GM12873 (cell line): ENCODE results near the gene ANKH.

ENCODE experiments used
- TF ChIP-seq, protein P1 (sequence below): IDR thresholded peaks from 2 replicates; pipeline ENCODE4 v1.5.1; 2012; ENCODE audit warnings: low read depth, mild to moderate bottlenecking, moderate library complexity, low read length, control low read depth; ENCODE audit not compliant: insufficient read depth; ENCODE audit errors: missing control alignments

Gene ANKH

DNA sequence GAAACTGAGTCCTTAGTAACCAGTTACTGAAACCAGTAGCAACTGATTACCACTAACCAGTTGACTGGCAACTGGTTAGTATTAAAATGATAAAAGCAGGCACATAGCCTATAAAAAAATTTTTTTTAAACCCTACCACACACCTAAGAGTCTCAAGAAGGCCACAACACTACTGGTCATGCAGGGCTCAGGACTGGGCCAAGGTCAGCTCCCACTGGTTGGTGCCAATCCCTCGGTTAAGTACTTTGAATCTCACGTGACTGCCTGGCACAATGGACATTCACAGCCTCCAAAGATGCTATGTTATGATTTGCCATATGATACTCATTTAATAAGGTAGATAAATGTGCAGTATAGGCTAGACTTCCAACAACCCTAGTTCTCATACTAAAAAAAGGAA is 8.5 kb downstream of the ANKH start:
- TF ChIP-seq, protein P1, sequence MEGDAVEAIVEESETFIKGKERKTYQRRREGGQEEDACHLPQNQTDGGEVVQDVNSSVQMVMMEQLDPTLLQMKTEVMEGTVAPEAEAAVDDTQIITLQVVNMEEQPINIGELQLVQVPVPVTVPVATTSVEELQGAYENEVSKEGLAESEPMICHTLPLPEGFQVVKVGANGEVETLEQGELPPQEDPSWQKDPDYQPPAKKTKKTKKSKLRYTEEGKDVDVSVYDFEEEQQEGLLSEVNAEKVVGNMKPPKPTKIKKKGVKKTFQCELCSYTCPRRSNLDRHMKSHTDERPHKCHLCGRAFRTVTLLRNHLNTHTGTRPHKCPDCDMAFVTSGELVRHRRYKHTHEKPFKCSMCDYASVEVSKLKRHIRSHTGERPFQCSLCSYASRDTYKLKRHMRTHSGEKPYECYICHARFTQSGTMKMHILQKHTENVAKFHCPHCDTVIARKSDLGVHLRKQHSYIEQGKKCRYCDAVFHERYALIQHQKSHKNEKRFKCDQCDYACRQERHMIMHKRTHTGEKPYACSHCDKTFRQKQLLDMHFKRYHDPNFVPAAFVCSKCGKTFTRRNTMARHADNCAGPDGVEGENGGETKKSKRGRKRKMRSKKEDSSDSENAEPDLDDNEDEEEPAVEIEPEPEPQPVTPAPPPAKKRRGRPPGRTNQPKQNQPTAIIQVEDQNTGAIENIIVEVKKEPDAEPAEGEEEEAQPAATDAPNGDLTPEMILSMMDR = no peak

DNA sequence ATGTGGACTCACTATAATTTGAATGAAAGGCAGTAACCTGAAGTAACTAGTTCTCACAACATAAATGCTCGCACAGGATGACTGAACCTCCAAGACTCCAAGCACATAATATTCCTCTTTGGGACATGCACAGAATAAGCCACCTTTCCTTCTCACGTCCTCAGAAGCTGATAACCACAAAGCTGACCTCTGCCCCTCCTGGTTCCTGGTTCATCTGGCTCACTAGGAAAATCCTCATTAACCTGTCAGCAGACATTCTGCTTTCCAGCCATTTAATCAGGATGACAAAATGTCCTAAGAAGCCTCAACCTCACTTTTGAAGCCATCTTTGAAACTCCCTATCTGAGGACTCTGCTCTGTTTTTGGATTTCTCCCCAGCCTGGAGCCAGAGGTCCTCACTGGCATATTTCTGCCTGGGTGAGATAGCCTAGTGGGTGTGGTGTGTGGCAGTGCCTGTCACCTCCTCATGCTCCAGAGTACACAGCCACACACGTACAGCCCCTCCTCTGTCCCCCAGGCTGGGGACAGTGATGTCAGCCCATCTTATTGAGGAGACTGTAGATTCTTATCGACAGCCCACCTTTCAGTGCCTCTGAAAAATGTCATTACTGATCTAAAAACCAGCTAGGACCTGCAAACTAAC is 10.3 kb downstream of the ANKH start:
- TF ChIP-seq, protein P1 = no peak

DNA sequence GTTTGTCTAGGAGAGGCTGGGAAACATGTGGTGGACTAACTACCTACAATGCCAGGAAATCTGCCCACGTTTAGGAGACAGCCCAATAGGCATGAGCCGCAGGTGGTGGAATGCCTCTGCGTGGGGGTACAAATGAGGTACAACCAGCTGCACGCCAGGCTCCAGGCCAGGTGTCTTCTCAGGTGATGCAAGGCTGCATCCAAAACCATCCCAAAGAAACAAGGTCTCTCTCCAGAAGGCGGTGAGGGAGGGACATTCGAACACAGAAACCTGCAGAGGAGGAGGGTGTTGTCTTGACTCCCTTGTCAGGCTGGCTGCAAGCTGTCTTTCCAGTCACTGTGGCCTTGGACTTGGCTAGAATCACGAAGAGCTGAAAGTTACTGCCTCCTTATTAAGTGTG is 11.6 kb downstream of the ANKH start:
- TF ChIP-seq, protein P1 = no peak

DNA sequence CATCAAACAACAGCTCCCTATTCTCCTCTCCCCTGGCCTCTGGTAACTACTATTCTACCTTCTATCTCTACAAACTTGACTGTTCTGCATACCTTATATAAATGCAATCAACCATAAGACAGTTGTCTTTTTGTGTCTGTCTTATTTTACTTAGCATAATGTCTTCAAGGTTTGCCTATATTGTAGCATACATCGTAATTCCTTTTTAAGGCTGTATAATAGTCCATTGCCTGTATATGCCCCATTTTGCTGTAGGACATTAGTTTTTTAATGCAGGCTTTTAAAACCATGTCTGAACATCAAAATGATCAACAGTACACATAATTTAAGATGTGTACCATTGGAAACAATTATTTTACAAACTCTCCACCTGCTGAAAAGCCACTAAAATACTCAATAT is 12.4 kb downstream of the ANKH start:
- TF ChIP-seq, protein P1 = no peak

DNA sequence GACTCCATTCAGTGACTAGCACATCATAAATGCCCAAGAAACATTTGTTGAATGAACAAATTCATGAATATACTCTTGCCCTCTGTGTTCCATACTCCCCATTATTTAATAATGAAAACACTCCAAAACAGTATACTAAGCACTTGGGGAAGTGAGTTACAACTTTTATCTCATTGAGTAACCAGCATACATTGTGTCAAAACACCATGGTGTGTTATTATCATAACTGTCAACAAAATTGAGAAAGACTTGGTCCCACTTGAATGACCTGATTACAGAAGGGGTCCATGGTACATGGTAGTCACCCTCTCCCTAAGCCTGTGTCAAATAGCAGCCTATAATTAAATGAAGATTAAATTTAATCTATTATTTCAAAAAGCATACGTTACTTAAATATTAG is 16.2 kb downstream of the ANKH start:
- TF ChIP-seq, protein P1 = no peak

DNA sequence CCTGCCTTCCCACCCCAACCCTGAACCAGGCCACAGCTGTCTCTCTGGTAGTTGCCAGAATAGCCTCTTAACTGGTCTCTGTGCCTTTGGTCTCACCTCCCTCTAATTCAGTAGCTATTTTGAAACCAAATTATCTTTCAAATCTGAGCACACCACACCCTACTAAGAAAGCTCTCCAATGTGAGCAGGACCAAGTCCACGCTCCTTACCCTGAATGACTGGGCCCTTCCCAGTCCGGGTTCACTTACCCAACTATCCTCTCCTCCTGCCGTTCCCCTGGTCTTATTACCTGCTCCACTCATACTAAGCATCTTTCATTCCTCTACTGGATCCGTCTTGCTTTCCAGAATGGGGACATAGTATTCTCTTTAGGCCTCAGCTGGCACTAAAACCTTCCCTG is 16.8 kb downstream of the ANKH start:
- TF ChIP-seq, protein P1 = no peak

DNA sequence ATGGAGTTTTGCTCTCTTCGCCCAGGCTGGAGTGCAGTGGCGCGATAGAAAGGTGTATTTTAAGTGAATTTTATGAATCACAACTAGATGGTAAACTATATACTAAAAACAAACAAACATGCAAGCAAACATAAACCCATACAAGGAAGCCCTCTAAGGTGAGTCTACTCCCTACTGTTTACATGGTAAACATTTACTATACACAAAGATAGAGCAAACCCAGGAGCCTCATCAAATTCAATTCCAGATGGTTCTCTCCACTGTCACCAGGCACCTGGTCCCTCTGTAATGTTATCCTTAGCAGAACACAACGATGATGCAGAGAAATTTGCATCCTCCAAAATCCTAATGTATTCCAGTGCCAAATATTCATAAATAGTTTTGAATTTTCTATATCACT is 17.9 kb downstream of the ANKH start:
- TF ChIP-seq, protein P1 = no peak

DNA sequence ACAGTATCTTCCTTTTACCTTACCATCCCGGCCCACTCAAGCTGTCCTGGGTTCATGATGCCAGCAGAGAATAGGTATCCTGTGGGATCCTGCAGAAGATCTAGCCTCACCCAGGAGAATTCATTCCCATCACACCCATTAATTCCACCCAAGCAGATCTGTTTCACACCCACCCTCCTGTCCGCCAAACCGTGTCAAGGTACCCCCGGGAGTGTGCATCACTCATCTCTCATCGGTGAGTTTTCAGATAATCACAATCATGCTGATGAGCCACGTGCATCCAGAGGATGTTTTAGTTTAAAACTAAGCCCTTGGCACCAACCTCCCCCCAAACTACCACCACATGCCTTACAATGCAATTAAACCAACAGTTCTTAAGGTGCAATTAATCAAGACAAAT is 18.8 kb downstream of the ANKH start:
- TF ChIP-seq, protein P1 = no peak
